T-helper 22 cell (primary cell): Measurements from ENCODE around the gene STAC.

ENCODE experiments used
- DNase-seq: peaks from one replicate; pipeline ENCODE4 v3.0.0-alpha.2; 2020; ENCODE audit warnings: low read depth

Gene STAC

DNA sequence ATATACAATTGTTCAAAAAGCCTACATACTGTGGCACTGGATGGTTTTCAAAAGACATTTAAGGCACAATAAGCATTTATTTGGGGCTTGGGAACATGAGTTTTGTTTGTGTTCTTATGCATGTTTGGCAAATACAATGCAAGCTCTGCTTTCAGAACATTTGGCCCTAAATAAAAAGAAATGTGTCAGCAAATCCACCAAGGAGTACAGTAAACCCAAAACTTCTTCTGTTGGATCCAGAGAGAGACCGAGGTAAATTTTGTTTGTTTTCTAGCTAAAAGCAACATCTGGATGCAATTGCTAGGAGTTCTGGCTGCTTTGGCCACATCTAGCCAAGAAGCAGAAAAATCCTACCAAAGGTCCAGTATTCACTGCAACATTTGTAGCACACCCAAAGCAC, 215.2 kb downstream of the STAC start:
- DNase-seq = no peak

DNA sequence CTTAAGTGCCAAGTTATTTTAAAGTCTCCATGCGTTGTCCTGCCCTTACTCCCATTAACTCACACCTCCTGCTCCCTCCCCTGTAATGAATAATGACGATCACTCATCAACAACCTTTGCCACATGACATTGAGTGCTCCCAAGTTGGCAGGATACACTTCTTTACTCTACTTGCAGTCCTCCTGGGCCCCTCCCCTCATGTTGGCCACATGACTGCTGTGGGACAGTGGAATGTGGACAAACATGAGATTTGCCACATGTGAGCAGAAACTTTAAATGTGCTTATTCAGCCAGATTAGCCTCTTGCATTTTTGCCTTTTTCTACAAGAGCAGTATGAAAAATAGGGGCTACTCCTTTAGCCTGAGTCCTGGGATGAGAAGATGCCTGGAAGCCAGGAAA, 216.1 kb downstream of the STAC start:
- DNase-seq = no peak

DNA sequence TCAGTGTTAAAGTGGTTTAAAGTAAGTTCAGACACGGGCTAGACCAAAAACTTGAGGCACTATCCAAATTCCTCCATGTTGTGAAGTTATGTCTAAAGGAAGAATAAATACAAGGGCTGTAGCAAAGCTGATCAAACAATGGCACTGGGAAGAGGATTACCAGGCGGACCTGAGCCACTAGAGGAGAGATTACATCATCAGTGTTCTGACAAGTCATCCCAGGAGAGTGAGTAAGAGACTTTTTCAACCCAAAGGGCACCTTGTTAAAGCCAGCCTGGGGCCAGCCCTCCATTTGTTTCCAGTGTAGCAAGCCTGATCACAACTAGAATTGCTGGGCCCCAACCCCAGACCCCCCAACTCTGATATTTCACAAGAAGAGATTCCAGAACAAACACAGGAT, 217.1 kb downstream of the STAC start:
- DNase-seq = no peak
